GM23248 (cell line): Measurements from ENCODE around the gene CAMTA1. TPM values are rescaled to one million over a fixed set of nuclear protein-coding genes. Genes with fewer than 3 reads are reported as not detected.

Experiments used
- DNase-seq: peaks from one replicate; pipeline ENCODE4 v3.0.0-alpha.2; 2015
- H2AFZ ChIP-seq: fragments of 200-600 bp; sonication (generic); 2 replicates; pipeline ENCODE4 v1.6.1; 2016; ENCODE audit warnings: antibody characterized with exemption
- H3F3A ChIP-seq: fragments of 200-600 bp; sonication (generic); 2 replicates; pipeline ENCODE4 v1.6.1; 2016; ENCODE audit warnings: mild to moderate bottlenecking, antibody characterized with exemption, mixed run types; ENCODE audit not compliant: insufficient read depth
- H3K27ac ChIP-seq: fragments of 200-600 bp; sonication (generic); 2 replicates; pipeline ENCODE4 v1.5.1; 2016; ENCODE audit warnings: mild to moderate bottlenecking
- H3K27me3 ChIP-seq: fragments of 200-600 bp; sonication (generic); replicated peaks from 2 replicates; pipeline ENCODE4 v1.6.1; 2016; ENCODE audit warnings: mild to moderate bottlenecking; ENCODE audit not compliant: insufficient read depth
- H3K36me3 ChIP-seq: fragments of 200-600 bp; sonication (generic); 2 replicates; pipeline ENCODE4 v1.6.1; 2016; ENCODE audit warnings: low read depth, mild to moderate bottlenecking
- H3K4me1 ChIP-seq: fragments of 200-600 bp; sonication (generic); 2 replicates; pipeline ENCODE4 v1.6.1; 2016; ENCODE audit warnings: mild to moderate bottlenecking; ENCODE audit not compliant: insufficient read depth
- H3K4me2 ChIP-seq: fragments of 200-600 bp; sonication (generic); one replicate; pipeline ENCODE4 v1.6.1; 2016; ENCODE audit warnings: mild to moderate bottlenecking; ENCODE audit not compliant: unreplicated experiment
- H3K4me3 ChIP-seq: fragments of 200-600 bp; sonication (generic); 2 replicates; pipeline ENCODE4 v1.5.1; 2016; ENCODE audit warnings: mild to moderate bottlenecking
- H3K79me2 ChIP-seq: fragments of 200-600 bp; sonication (generic); 2 replicates; pipeline ENCODE4 v1.6.1; 2016; ENCODE audit warnings: mild to moderate bottlenecking; ENCODE audit not compliant: insufficient read depth
- H3K9ac ChIP-seq: fragments of 200-600 bp; sonication (generic); 2 replicates; pipeline ENCODE4 v1.6.1; 2016; ENCODE audit warnings: mild to moderate bottlenecking
- H3K9me2 ChIP-seq: fragments of 200-600 bp; sonication (generic); 2 replicates; pipeline ENCODE4 v1.6.1; 2016; ENCODE audit warnings: mixed run types, mild to moderate bottlenecking, moderate library complexity; ENCODE audit not compliant: insufficient read depth
- H3K9me3 ChIP-seq: fragments of 200-600 bp; sonication (generic); one replicate; pipeline ENCODE4 v1.6.1; 2017; ENCODE audit warnings: low read depth
- H4K20me1 ChIP-seq: fragments of 200-600 bp; sonication (generic); 2 replicates; pipeline ENCODE4 v1.6.0; 2016; ENCODE audit not compliant: insufficient read depth
- EZH2 ChIP-seq: fragments of 200-600 bp; sonication (generic); IDR thresholded peaks from 2 replicates; pipeline ENCODE4 v1.6.1; 2018; ENCODE audit warnings: antibody characterized with exemption, mild to moderate bottlenecking; ENCODE audit not compliant: insufficient read depth, poor library complexity, severe bottlenecking
- EZH2phosphoT487 ChIP-seq: fragments of 200-600 bp; sonication (generic); IDR thresholded peaks from 2 replicates; pipeline ENCODE4 v1.6.1; 2018; ENCODE audit warnings: antibody characterized with exemption, moderate library complexity, mild to moderate bottlenecking, low read depth; ENCODE audit not compliant: insufficient read depth
- WGBS, 2 experiments: methylation state at CpG; one replicate each; pipeline ENCODE4 v1.1.6; 2015 to 2017; ENCODE audit warnings: low lambda C conversion rate in 2 of 2, low coverage in 1 of 2; ENCODE audit errors: missing lambda C conversion rate in 2 of 2; 5-methylcytosine and 5-hydroxymethylcytosine counted together
- in situ Hi-C: fragments of 300-500 bp; cut with MboI; formaldehyde crosslinking; loops from 2 replicates; pipeline ENCODE4 v1.15.0; 2020
- polyA plus RNA-seq: library from polyadenylated mRNA; unstranded; fragments of >200 nt; fragmentation: Nextera tagmentation; extraction: Ambion mirVana; gene quantifications from 2 replicates; pipeline ENCODE4 v1.2.1, GENCODE V29; 2016
- total RNA-seq: library from RNA; depleted of rRNA; stranded (reverse); fragments of >200 nt; shearing (Covaris generic); gene quantifications from 2 replicates; pipeline ENCODE4 v1.2.3, GENCODE V29; 2014

CAMTA1 gene
- total and polyA plus RNA-seq, 2 experiments from 2014 or later: 50.1 to 165 TPM

DNA sequence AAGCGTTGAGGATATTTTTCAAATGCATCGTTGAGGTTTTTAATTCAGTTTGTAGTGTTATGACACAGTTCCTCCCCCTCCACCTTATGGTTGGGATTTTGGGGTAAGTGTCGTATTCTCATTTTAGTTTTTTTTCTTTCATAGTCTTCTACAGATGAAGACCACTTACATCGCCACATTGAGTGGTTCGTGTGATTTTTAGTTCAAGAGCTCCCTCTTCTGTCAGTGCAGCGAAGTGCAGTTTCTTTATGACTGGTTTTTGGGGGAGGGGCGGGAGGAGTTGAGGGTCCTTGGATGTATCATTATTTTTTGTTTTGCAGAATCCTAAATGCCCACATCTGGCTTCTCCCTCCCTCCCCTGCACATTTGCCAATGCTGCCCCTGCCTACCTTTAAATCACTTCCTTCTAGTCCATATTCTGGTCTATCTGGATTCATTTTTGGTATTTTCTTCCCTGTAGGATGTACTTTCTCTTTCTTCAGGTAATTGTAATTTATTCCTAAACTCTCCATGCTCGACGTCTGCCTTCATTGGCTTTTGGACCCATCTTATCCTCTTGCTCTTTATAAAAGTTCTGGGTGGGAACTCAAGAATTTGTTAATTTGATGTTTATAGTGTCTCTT is 433.1 kb downstream of the CAMTA1 start:
- TF ChIP-seq EZH2phosphoT487: no peak
- TF ChIP-seq EZH2: no peak
- Histone ChIP-seq H3K9me2 (no peaks in the 10 kb centered on the region), H2AFZ (no peak overlapping the region), H4K20me1 (no peaks in the 10 kb centered on the region), H3K36me3 (no peaks in the 10 kb centered on the region), H3K4me2 (no peak overlapping the region), H3K79me2 (no peaks in the 10 kb centered on the region), H3K4me1 (peaks cover 3% of the 10 kb centered on the region), H3K9ac (no peak overlapping the region), H3K27ac (no peak overlapping the region), H3F3A (peaks cover 3% of the 10 kb centered on the region), H3K27me3 (no peaks in the 10 kb centered on the region), H3K9me3 (no peaks in the 10 kb centered on the region), H3K4me3 (no peak overlapping the region)
- peak; percentile 57 for DNase-seq
- in situ Hi-C loops: loop anchor here (10.0 to 25.0 kb wide), 2 partner anchors 431 to 494 kb away; partner anchors contain the start of gene CAMTA1
- 13 to 18% methylated on average over 9 of the region's 9 CpGs for WGBS, 2 experiments

DNA sequence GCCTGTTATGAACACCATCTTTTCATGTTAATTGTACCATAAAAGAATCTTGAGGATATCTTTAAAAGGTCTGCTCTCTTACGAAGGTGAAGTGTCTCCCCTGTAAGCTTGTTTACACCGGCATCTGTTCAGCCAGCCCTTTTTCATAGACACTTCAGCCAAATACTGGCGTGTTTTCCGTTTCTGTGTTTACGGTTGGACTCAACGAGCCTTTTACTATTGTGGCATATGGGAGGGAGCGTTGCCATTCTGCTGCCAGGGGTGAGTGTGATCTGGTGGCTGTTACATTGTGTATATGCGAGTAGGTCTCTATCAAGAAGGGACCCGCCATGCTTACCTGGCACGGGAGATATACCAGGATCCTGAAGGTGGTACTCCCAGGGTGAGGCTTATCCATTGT is 433.8 kb downstream of the CAMTA1 start:
- no peaks in the 10 kb centered on the region for H3K9me2 ChIP-seq
- no peak overlapping the region for H3K4me3 ChIP-seq
- no peaks in the 10 kb centered on the region for H3K9me3 ChIP-seq
- H2AFZ ChIP-seq: no peak overlapping the region
- no peak overlapping the region for H3K4me2 ChIP-seq
- no peaks in the 10 kb centered on the region for H4K20me1 ChIP-seq
- no peaks in the 10 kb centered on the region for H3K36me3 ChIP-seq
- in situ Hi-C loops: loop anchor here (10.0 to 25.0 kb wide), 2 partner anchors 432 to 494 kb away; partner anchors contain the start of gene CAMTA1
- DNase-seq: no peak
- H3K27me3 ChIP-seq: no peaks in the 10 kb centered on the region
- no peak overlapping the region for H3K27ac ChIP-seq
- WGBS, 2 experiments: 87 to 91% methylated on average over 10 of the region's 10 CpGs
- no peak overlapping the region for H3K9ac ChIP-seq
- no peaks in the 10 kb centered on the region for H3K79me2 ChIP-seq
- peaks cover 7% of the 10 kb centered on the region for H3F3A ChIP-seq
- TF ChIP-seq EZH2phosphoT487 (no peak), EZH2 (no peak)
- peaks cover 8% of the 10 kb centered on the region for H3K4me1 ChIP-seq

DNA sequence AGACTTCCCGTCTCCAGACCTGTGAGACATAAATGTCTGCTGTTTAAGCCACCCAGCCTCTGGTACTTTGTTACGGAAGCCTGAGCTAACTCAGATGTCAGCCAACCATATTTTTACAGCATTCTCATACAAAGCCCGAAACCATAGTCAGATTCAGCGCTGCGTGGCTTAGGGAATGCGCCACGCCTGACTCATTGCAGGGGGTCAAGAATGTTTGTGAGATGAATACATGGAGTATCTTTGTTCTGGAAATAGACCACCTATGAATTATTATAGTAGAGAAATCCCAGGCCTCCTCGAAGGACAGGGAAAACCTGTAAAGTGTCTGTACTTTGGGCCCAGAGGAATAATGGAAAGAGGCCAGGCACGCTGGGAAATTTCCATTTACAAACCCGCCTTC is 434.8 kb downstream of the CAMTA1 start:
- H2AFZ ChIP-seq: no peak overlapping the region
- H3K4me2 ChIP-seq: no peak overlapping the region
- H3K79me2 ChIP-seq: no peaks in the 10 kb centered on the region
- no peaks in the 10 kb centered on the region for H4K20me1 ChIP-seq
- H3K36me3 ChIP-seq: no peaks in the 10 kb centered on the region
- H3K9me3 ChIP-seq: no peaks in the 10 kb centered on the region
- no peaks in the 10 kb centered on the region for H3K9me2 ChIP-seq
- H3K9ac ChIP-seq: no peak overlapping the region
- H3K4me1 ChIP-seq: peaks cover 11% of the 10 kb centered on the region
- no peak overlapping the region for H3K4me3 ChIP-seq
- peak; percentile 69 for DNase-seq
- H3F3A ChIP-seq: peaks cover 10% of the 10 kb centered on the region
- no peaks in the 10 kb centered on the region for H3K27me3 ChIP-seq
- TF ChIP-seq EZH2phosphoT487 (no peak), EZH2 (no peak)
- 72 to 74% methylated on average over 10 of the region's 10 CpGs for WGBS, 2 experiments
- peak overlapping the region; percentile 75 for H3K27ac ChIP-seq
- in situ Hi-C loops: loop anchor here (10.0 to 25.0 kb wide), 2 partner anchors 425 to 433 kb away; partner anchors contain the start of gene CAMTA1

DNA sequence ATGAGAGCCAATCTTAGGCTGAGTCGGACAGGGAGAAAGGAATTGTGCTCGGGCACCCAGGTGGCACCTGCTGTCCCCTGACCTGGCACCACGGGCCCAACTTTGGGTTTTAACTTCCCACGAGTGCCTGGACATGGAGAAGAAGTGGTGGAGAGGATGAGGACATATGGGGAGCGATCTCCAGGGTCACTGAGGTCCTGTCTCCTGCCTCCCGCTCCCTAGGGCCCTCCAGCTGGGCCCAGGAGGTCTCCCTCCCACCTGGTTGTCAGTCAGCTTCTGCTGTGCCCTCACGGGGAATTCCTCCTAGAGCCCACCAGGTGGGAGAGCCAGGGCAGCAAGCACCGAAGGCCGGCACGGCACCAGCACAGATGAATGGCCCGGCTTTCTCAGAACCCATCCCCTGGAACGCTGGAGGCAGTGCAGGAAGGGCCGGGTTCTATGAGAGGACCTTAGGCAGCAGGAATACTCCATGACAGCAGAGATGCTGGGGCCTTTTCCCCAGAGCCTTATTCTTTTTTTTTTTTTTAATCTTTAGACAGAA is 435.5 kb downstream of the CAMTA1 start:
- 91% methylated on average over 13 of the region's 13 CpGs for WGBS, 2 experiments

More for the DNA sequence above, 435.5 kb downstream of the CAMTA1 start:
- Histone ChIP-seq H3K27ac (no peak overlapping the region), H3K9me2 (no peaks in the 10 kb centered on the region), H3K9ac (no peak overlapping the region), H2AFZ (no peak overlapping the region), H3K9me3 (no peaks in the 10 kb centered on the region), H3K4me3 (no peak overlapping the region), H3K4me2 (no peak overlapping the region), H3K36me3 (no peaks in the 10 kb centered on the region), H3K4me1 (peaks cover 11% of the 10 kb centered on the region), H3F3A (peaks cover 10% of the 10 kb centered on the region), H4K20me1 (no peaks in the 10 kb centered on the region), H3K79me2 (no peaks in the 10 kb centered on the region), H3K27me3 (no peaks in the 10 kb centered on the region)
- DNase-seq: no peak
- in situ Hi-C loops: loop anchor here (10.0 to 25.0 kb wide), 2 partner anchors 424 to 433 kb away; partner anchors contain the start of gene CAMTA1
- TF ChIP-seq EZH2: no peak
